GM12874 (cell line): ENCODE data around the gene PCDH9.

Source experiments
- CTCF ChIP-seq: IDR thresholded peaks from 2 replicates; pipeline ENCODE4 v1.5.1; 2011; ENCODE audit warnings: low read depth, mild to moderate bottlenecking, control low read depth, low read length, moderate library complexity; ENCODE audit not compliant: insufficient read depth

Gene PCDH9

GRCh38 chr13:66578305-66578704 is 651.8 kb downstream of the PCDH9 start:
- TF ChIP-seq CTCF, result no peak

- TF ChIP-seq CTCF, result no peak
These were observed 652.8 kb downstream of the PCDH9 start for GRCh38 chr13:66577358-66577757.

GRCh38 chr13:66576381-66576780 is 653.8 kb downstream of the PCDH9 start:
- TF ChIP-seq CTCF, result no peak

- no peak for TF ChIP-seq CTCF
These were observed 655.5 kb downstream of the PCDH9 start for GRCh38 chr13:66574606-66575005.

- no peak for TF ChIP-seq CTCF
These were observed 662.1 kb downstream of the PCDH9 start for GRCh38 chr13:66567899-66568612.

DNA sequence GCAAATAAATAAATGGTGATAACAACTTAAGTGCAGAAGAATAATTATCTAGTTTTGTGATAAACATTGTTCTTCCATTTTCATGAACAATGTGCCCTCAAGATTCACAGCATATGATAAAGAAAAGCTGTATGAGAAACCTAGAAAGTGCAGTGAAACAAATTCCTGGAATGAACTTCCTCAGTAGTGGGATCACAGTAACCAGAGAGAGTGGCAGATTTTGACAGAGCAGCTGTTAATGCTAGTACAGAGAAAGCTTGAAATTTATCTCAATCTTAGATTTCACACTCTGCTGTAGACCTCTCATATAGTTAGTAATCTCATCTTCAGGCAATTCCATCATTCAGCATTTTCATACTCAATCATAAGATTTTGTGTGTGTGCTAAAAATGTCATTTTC is 664.9 kb downstream of the PCDH9 start:
- no peak for TF ChIP-seq CTCF

- no peak for TF ChIP-seq CTCF
These were observed 667.1 kb downstream of the PCDH9 start for GRCh38 chr13:66563076-66563475.

DNA sequence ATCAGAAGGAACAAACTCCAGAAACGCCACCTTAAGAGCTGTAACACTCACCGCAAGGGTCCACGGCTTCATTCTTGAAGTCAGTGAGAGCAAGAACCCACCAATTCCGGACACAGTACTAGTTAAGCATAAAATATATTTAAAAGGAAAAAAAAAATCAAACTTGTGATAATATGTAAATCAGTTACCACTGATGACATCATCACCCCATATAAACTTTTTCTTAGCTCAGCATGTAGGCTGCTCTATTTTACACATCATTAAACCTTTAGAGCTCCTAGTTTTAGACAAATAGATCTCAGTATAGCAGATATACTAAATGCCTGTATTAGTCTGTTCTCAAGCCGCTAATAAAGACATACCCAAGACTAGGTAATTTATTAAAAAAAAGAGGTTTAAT is 668.1 kb downstream of the PCDH9 start:
- TF ChIP-seq CTCF, result no peak
